Measurements from ENCODE around the gene DCAF5.

Gene DCAF5

DNA sequence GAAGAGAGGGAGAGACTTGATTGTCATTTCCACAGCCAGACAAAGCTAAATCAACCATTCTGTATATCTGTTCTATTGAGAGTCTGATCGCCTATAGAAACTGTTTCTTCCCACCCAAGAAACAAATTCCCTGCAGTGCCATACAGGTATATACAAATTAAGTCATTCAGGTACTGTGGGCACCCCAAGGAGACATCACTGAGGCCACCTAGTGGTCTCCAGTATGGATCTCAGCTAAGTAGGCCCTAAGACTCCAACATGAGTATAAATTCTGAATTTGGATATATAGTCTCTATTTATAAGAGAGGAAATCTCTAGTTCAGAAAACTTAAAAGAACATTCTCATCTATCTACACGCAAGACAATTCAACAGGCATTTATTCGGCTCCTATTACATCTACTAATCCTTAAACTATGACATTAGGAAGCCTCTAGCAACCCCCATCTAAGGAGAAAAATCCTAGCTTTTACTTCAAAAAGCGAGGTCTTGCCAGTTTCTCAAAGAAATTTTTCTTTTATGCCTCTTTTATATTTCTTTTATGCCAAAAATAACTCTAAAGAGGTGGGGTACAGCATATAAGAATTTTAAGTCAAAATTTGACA lies 62.6 kb downstream of the DCAF5 start:
- no peak overlapping the region for H3K27ac ChIP-seq (replicated peaks)
- peak in 1 of 2 experiments; percentile 24 for DNase-seq (ENCODE audit: low read depth in 1 of 2, low spot score in 1 of 2)
- no peak overlapping the region for H3K4me3 ChIP-seq (replicated peaks; ENCODE audit: insufficient read depth, low read length)
- H3K27me3 ChIP-seq (ENCODE audit: insufficient read depth, poor library complexity, severe bottlenecking) = no peaks in the 10 kb centered on the region
- TF ChIP-seq CTCF (IDR thresholded peaks at IDR 0.05; ENCODE audit: insufficient read depth, low read length) = peak; percentile 15
- TF ChIP-seq POLR2AphosphoS5 (IDR thresholded peaks at IDR 0.05; ENCODE audit: low read depth) = no peak

DNA sequence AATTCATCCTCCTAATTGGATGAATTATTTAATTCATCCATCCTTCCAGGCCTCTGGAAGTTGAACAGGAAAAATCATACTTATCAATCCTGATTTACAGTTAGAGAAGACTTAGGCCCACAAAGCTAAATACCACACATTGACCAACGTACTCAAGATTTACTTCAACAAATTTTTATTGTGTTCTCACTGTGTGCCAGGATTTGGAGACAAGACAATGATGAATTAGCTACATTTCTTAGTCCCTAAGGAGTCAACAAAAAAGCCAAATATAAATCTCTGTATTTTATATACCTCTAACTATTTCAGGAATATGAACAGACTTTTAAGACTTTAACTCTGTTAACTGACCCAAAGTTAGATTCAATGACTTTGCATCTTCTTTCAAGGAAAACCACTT lies 63.9 kb downstream of the DCAF5 start:
- TF ChIP-seq CTCF (IDR thresholded peaks at IDR 0.05; ENCODE audit: insufficient read depth, low read length) = no peak
- TF ChIP-seq POLR2AphosphoS5 (IDR thresholded peaks at IDR 0.05; ENCODE audit: low read depth) = no peak
- no peak for TF ChIP-seq GABPA (IDR thresholded peaks at IDR 0.05; ENCODE audit: low read depth)
- TF ChIP-seq, protein P1, sequence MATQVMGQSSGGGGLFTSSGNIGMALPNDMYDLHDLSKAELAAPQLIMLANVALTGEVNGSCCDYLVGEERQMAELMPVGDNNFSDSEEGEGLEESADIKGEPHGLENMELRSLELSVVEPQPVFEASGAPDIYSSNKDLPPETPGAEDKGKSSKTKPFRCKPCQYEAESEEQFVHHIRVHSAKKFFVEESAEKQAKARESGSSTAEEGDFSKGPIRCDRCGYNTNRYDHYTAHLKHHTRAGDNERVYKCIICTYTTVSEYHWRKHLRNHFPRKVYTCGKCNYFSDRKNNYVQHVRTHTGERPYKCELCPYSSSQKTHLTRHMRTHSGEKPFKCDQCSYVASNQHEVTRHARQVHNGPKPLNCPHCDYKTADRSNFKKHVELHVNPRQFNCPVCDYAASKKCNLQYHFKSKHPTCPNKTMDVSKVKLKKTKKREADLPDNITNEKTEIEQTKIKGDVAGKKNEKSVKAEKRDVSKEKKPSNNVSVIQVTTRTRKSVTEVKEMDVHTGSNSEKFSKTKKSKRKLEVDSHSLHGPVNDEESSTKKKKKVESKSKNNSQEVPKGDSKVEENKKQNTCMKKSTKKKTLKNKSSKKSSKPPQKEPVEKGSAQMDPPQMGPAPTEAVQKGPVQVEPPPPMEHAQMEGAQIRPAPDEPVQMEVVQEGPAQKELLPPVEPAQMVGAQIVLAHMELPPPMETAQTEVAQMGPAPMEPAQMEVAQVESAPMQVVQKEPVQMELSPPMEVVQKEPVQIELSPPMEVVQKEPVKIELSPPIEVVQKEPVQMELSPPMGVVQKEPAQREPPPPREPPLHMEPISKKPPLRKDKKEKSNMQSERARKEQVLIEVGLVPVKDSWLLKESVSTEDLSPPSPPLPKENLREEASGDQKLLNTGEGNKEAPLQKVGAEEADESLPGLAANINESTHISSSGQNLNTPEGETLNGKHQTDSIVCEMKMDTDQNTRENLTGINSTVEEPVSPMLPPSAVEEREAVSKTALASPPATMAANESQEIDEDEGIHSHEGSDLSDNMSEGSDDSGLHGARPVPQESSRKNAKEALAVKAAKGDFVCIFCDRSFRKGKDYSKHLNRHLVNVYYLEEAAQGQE (IDR thresholded peaks at IDR 0.05; ENCODE audit: insufficient replicate concordance, low read depth) = no peak
- TF ChIP-seq SPI1 (IDR thresholded peaks at IDR 0.05; ENCODE audit: borderline replicate concordance, low read depth) = no peak
- Histone ChIP-seq H3K27ac (replicated peaks) (no peak overlapping the region), H3K4me3 (replicated peaks; ENCODE audit: insufficient read depth, low read length) (no peak overlapping the region), H3K27me3 (ENCODE audit: insufficient read depth, poor library complexity, severe bottlenecking) (no peaks in the 10 kb centered on the region)
- DNase-seq (ENCODE audit: low read depth in 1 of 2, low spot score in 1 of 2) = no peak

DNA sequence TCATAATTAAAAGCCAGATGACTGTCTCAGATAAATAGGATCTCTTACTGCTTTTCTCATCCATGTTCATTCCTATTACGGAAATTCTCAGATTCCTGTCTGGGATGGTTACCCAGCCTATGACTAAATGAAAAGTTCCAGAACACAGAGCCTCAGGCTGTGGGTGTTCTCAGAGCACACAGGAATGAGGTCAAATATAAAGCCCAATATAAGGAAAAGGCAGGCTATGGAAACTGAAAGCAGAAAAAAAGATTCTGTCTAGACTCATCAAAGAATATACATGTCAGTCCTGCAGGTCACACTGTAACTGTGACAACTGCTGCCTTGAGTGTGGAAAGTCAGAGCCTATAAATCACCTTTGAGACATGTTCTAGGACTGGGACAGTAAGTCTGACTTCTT lies 64.3 kb downstream of the DCAF5 start:
- H3K27me3 ChIP-seq (ENCODE audit: insufficient read depth, poor library complexity, severe bottlenecking) = no peaks in the 10 kb centered on the region
- TF ChIP-seq GABPA (IDR thresholded peaks at IDR 0.05; ENCODE audit: low read depth) (no peak), POLR2AphosphoS5 (IDR thresholded peaks at IDR 0.05; ENCODE audit: low read depth) (no peak), SPI1 (IDR thresholded peaks at IDR 0.05; ENCODE audit: borderline replicate concordance, low read depth) (no peak)
- H3K4me3 ChIP-seq (replicated peaks; ENCODE audit: insufficient read depth, low read length) = no peak overlapping the region
- no peak for DNase-seq (ENCODE audit: low read depth in 1 of 2, low spot score in 1 of 2)
- no peak overlapping the region for H3K27ac ChIP-seq (replicated peaks)

- no peak for DNase-seq (ENCODE audit: low read depth in 1 of 2, low spot score in 1 of 2)
- Histone ChIP-seq H3K27ac (replicated peaks) (no peak overlapping the region), H3K27me3 (ENCODE audit: insufficient read depth, poor library complexity, severe bottlenecking) (no peaks in the 10 kb centered on the region), H3K4me3 (replicated peaks; ENCODE audit: insufficient read depth, low read length) (no peak overlapping the region)
- TF ChIP-seq, protein P1 (IDR thresholded peaks at IDR 0.05; ENCODE audit: insufficient replicate concordance, low read depth) = no peak
- TF ChIP-seq CTCF (IDR thresholded peaks at IDR 0.05; ENCODE audit: insufficient read depth, low read length) = no peak
- no peak for TF ChIP-seq SPI1 (IDR thresholded peaks at IDR 0.05; ENCODE audit: borderline replicate concordance, low read depth)
- no peak for TF ChIP-seq POLR2AphosphoS5 (IDR thresholded peaks at IDR 0.05; ENCODE audit: low read depth)
- TF ChIP-seq GABPA (IDR thresholded peaks at IDR 0.05; ENCODE audit: low read depth) = no peak
These were observed 65.9 kb downstream of the DCAF5 start for GRCh38 chr14:69087061-69087461.

All from HL-60 (cell line).